Fibroblast of lung (primary cell): Measurements from ENCODE around the gene SUPT3H. TPM values are rescaled to one million over a fixed set of nuclear protein-coding genes. Genes with fewer than 3 reads are reported as not detected.
A peak's percentile ranks its signal among the peaks of the same experiment; 100 is the strongest.

Source experiments
- DNase-seq, 2 donors: peaks; one replicate each; pipeline versions ENCODE4 v3.0.0 to v3.0.0-alpha.2; 2010; ENCODE audit warnings: low read depth in 2 of 2
- H2AFZ ChIP-seq: 2 replicates; pipeline ENCODE4 v1.5.1; 2012; ENCODE audit warnings: low read length, control low read depth, inconsistent platforms
- H3K27ac ChIP-seq: 2 replicates; pipeline ENCODE4 v1.5.1; 2011; ENCODE audit warnings: low read length, control low read depth; ENCODE audit not compliant: insufficient read depth
- H3K27me3 ChIP-seq: 2 replicates; pipeline ENCODE4 v1.5.1; 2011; ENCODE audit warnings: mild to moderate bottlenecking, low read length; ENCODE audit not compliant: control insufficient read depth, insufficient read depth
- H3K36me3 ChIP-seq: 2 replicates; pipeline ENCODE4 v1.5.1; 2011; ENCODE audit warnings: low read length; ENCODE audit not compliant: control insufficient read depth, insufficient read depth
- H3K4me1 ChIP-seq: 2 replicates; pipeline ENCODE4 v1.5.1; 2011; ENCODE audit warnings: low read length; ENCODE audit not compliant: control insufficient read depth, insufficient read depth; ENCODE audit errors: extremely low read depth
- H3K4me2 ChIP-seq: 2 replicates; pipeline ENCODE4 v1.5.1; 2011; ENCODE audit warnings: low read length, control low read depth; ENCODE audit not compliant: insufficient read depth; ENCODE audit errors: extremely low read depth
- H3K4me3 ChIP-seq, 4 experiments: fragments of 200-600 bp in 1 of 4; sonication (generic) in 1 of 4; replicated peaks in 1 of 4; 2 replicates each; pipeline ENCODE4 v1.5.1; 2011 to 2016; ENCODE audit warnings: low read length in 4 of 4, low read depth in 3 of 4, mild to moderate bottlenecking in 3 of 4, control low read depth in 2 of 4, inconsistent platforms in 1 of 4, mixed read lengths in 1 of 4; ENCODE audit not compliant: insufficient read depth in 1 of 4; ENCODE audit errors: control extremely low read depth in 1 of 4
- H3K79me2 ChIP-seq: 2 replicates; pipeline ENCODE4 v1.5.1; 2012; ENCODE audit warnings: mild to moderate bottlenecking, low read length, inconsistent platforms; ENCODE audit not compliant: control insufficient read depth, insufficient read depth
- H3K9ac ChIP-seq: 2 replicates; pipeline ENCODE4 v1.5.1; 2011; ENCODE audit warnings: mild to moderate bottlenecking, low read length, control low read depth; ENCODE audit not compliant: insufficient read depth
- H3K9me3 ChIP-seq: 2 replicates; pipeline ENCODE4 v1.5.1; 2012; ENCODE audit warnings: low read depth, low read length; ENCODE audit not compliant: control insufficient read depth, insufficient read depth
- H4K20me1 ChIP-seq: 2 replicates; pipeline ENCODE4 v1.5.1; 2011; ENCODE audit warnings: low read length; ENCODE audit not compliant: control insufficient read depth, insufficient read depth; ENCODE audit errors: extremely low read depth
- CTCF ChIP-seq, 2 donors: IDR thresholded peaks in 1 of 2; conservative IDR thresholded peaks in 1 of 2; 1 replicate in 1 of 2; 2 replicates in 1 of 2; pipeline ENCODE4 v1.5.1; 2011 to 2012; ENCODE audit warnings: low read length in 2 of 2, control low read depth in 1 of 2, inconsistent platforms in 1 of 2, low read depth in 1 of 2, mild to moderate bottlenecking in 1 of 2
- EZH2 ChIP-seq: IDR thresholded peaks from 2 replicates; pipeline ENCODE4 v1.5.1; 2012; ENCODE audit warnings: low read length, control low read depth, mild to moderate bottlenecking; ENCODE audit errors: missing control alignments
- polyA plus RNA-seq, 2 donors: library from polyadenylated mRNA; depleted of rRNA in 1 of 2; stranded (reverse) in 1 of 2; unstranded in 1 of 2; fragments of >200 nt; gene quantifications; 2 replicates each; pipeline ENCODE4 v1.2.1, GENCODE V29; 2011 to 2012; ENCODE audit warnings: missing spikeins in 1 of 2
- total RNA-seq: library from RNA; depleted of rRNA; stranded (reverse); fragments of >200 nt; gene quantifications from 2 replicates; pipeline ENCODE4 v1.2.1, GENCODE V29; 2014

Gene SUPT3H
- total and polyA plus RNA-seq, 2 donors (not counting 1 experiment from before 2014, with no cell fraction given), result 8.3 to 8.5 TPM

DNA sequence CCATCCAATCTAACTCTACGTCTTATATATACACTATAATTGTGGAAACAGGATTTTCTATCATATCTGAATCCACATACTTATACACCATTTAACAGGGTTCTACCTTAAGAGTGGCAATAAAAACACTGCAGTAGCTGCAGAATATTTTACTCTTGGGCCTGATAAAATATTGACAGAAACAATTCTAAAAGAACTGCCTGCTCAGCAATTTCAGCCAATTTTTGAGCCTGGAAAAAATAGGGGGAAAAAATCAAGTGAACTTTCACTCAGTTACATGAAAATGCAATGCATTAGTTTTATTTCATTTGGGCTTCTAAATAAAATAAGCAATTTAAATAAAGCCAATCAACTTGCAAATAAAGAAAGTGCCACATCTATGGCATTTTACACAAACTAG lies 296.1 kb downstream of the SUPT3H start:
- no peak overlapping the region for H2AFZ ChIP-seq
- DNase-seq, result no peak
- H3K27me3 ChIP-seq, result no peaks in the 10 kb centered on the region
- H3K36me3 ChIP-seq, result no peaks in the 10 kb centered on the region
- no peak overlapping the region for H3K27ac ChIP-seq
- no peak overlapping the region for H3K4me3 ChIP-seq
- TF ChIP-seq CTCF (conservative IDR thresholded peaks at IDR 0.05 in 1 of 2, IDR thresholded peaks at IDR 0.05 in 1 of 2; ENCODE audit: low read depth in 1 of 2, low read length in 2 of 2) (no peak), EZH2 (no peak)
- no peaks in the 10 kb centered on the region for H3K9me3 ChIP-seq
- H3K79me2 ChIP-seq, result no peaks in the 10 kb centered on the region
- no peaks in the 10 kb centered on the region for H4K20me1 ChIP-seq
- H3K4me1 ChIP-seq, result no peaks in the 10 kb centered on the region
- no peak overlapping the region for H3K9ac ChIP-seq
- no peak overlapping the region for H3K4me2 ChIP-seq

- Histone ChIP-seq H2AFZ (no peak overlapping the region), H4K20me1 (no peaks in the 10 kb centered on the region), H3K4me3 (no peak overlapping the region), H3K36me3 (no peaks in the 10 kb centered on the region), H3K9ac (no peak overlapping the region), H3K79me2 (no peaks in the 10 kb centered on the region), H3K27ac (no peak overlapping the region), H3K4me1 (no peaks in the 10 kb centered on the region), H3K9me3 (no peaks in the 10 kb centered on the region), H3K4me2 (no peak overlapping the region), H3K27me3 (no peaks in the 10 kb centered on the region)
- no peak for DNase-seq
- TF ChIP-seq CTCF (conservative IDR thresholded peaks at IDR 0.05 in 1 of 2, IDR thresholded peaks at IDR 0.05 in 1 of 2; ENCODE audit: low read depth in 1 of 2, low read length in 2 of 2), result no peak
- no peak for TF ChIP-seq EZH2
These were observed 299.3 kb downstream of the SUPT3H start for GRCh38 chr6:45078432-45078831.

DNA sequence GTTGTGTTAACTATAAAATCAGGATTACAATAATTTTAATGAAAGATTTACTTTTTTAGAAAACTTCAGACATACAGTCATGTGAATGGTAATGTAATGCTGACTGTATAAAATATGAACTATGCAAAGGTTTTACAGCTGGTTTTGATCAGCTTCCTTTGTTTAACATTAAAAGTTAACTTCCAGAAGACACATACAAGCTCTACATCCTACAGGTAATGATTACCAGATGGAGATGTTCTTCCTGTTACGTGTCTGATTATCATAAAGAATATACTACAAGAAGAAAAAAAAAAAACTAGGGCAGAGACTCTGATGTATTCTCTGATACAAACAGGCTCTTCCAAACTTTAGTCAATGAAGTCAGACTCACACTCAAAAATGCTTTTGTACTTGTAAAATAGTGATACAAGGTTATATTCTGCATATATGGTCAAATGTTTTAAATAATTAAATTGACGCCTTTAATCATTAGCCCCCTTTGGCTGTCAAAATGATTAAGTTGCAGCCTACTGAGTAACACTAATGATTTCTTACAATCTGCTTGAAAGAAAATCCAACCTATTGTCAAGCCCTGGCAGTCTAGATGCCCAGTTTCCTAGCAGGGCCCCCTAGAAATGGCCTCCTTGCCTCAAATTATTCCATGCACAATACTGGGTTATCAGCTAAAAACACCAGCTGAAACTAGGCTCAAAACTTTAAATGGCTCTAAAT lies 301.4 kb downstream of the SUPT3H start:
- Histone ChIP-seq H3K27ac (no peak overlapping the region), H3K36me3 (no peaks in the 10 kb centered on the region), H3K4me2 (no peak overlapping the region), H4K20me1 (no peaks in the 10 kb centered on the region), H3K9ac (no peak overlapping the region), H3K4me3 (no peak overlapping the region), H3K9me3 (no peaks in the 10 kb centered on the region), H3K27me3 (no peaks in the 10 kb centered on the region), H3K79me2 (no peaks in the 10 kb centered on the region), H2AFZ (no peak overlapping the region), H3K4me1 (no peaks in the 10 kb centered on the region)
- peak; percentile 17 to 74 for DNase-seq
- TF ChIP-seq EZH2 (no peak), CTCF (conservative IDR thresholded peaks at IDR 0.05 in 1 of 2, IDR thresholded peaks at IDR 0.05 in 1 of 2; ENCODE audit: low read depth in 1 of 2, low read length in 2 of 2) (no peak)
